GM12878 (cell line): ENCODE results near the gene AMHR2. TPM values are rescaled to one million over a fixed set of nuclear protein-coding genes. Genes with fewer than 3 reads are reported as not detected.

Experiments
- ATAC-seq: fragments of 200-7000 bp; cut with Tn5 transposase; 3 replicates; pipeline ENCODE4 v1.9.1; 2020; ENCODE audit warnings: mild to moderate bottlenecking, moderate library complexity
- BruUV-seq: library from RNA; stranded (reverse); fragments of 400-500 nt; replicated peaks from 2 replicates; lab custom pipeline; 2021; lab: Mats Ljungman, UMichigan
- CTCF ChIA-PET: fragments of 300-600 bp; sonication (Branson Sonifier 250); formaldehyde crosslinking; extraction: SDS; loops from one replicate; lab custom pipeline; 2021; ENCODE audit warnings: inconsistent platforms; lab: Yijun Ruan, JAX
- POLR2A ChIA-PET: fragments of 350-600 bp; formaldehyde crosslinking; extraction: SDS; loops from one replicate; lab custom pipeline; 2021; ENCODE audit warnings: inconsistent platforms; lab: Charles Lee
- RAD21 ChIA-PET: fragments of 300-600 bp; sonication (Branson Sonifier 250); formaldehyde crosslinking; loops from one replicate; lab custom pipeline; 2023; ENCODE audit warnings: antibody characterized with exemption; ENCODE audit not compliant: unreplicated experiment; lab: Charles Lee
- SMC1A ChIA-PET: fragments of 300-600 bp; sonication (Branson Sonifier 250); formaldehyde crosslinking; loops from one replicate; lab custom pipeline; 2023; ENCODE audit not compliant: unreplicated experiment, uncharacterized antibody; lab: Charles Lee
- DNase-seq: peaks from one replicate; pipeline ENCODE4 v3.0.0-alpha.2; 2011; ENCODE audit warnings: low read depth, low spot score
- FAIRE-seq: peaks from 3 replicates; lab custom pipeline; 2011; peaks lifted over from hg19 to GRCh38; lab: Jason Lieb, UNC
- H2AFZ ChIP-seq: 2 replicates; pipeline ENCODE4 v1.6.0; 2011; ENCODE audit warnings: low read depth, low read length, control low read depth; ENCODE audit not compliant: control insufficient read depth
- H3K27ac ChIP-seq: 2 replicates; pipeline ENCODE4 v1.5.1; 2011; ENCODE audit warnings: control low read depth; ENCODE audit not compliant: control insufficient read depth, insufficient read depth
- H3K27me3 ChIP-seq, 2 experiments: replicated peaks in 1 of 2; 2 replicates each; pipeline versions ENCODE4 v1.6.0 to v1.6.1; 2011; ENCODE audit warnings: low read length in 1 of 2; ENCODE audit not compliant: control insufficient read depth in 2 of 2, insufficient read depth in 2 of 2
- H3K36me3 ChIP-seq, 2 experiments: 2 replicates each; pipeline ENCODE4 v1.5.1; 2011; ENCODE audit warnings: low read length in 1 of 2; ENCODE audit not compliant: control insufficient read depth in 2 of 2, insufficient read depth in 2 of 2
- H3K4me1 ChIP-seq: 2 replicates; pipeline ENCODE4 v1.6.1; 2011; ENCODE audit warnings: mild to moderate bottlenecking, low read length, moderate library complexity, mixed read lengths; ENCODE audit not compliant: control insufficient read depth, insufficient read depth
- H3K4me2 ChIP-seq: 2 replicates; pipeline ENCODE4 v1.6.0; 2011; ENCODE audit warnings: control low read depth; ENCODE audit not compliant: control insufficient read depth, insufficient read depth
- H3K4me3 ChIP-seq: fragments of 200-600 bp; sonication (generic); 2 replicates; pipeline ENCODE4 v1.5.1; 2016
- H3K79me2 ChIP-seq: 2 replicates; pipeline ENCODE4 v1.6.0; 2011; ENCODE audit warnings: low read length; ENCODE audit not compliant: control insufficient read depth, insufficient read depth
- H3K9ac ChIP-seq: 2 replicates; pipeline ENCODE4 v1.8.0; 2011; ENCODE audit warnings: low read length, control low read depth, mixed read lengths; ENCODE audit not compliant: control insufficient read depth, insufficient read depth
- H3K9me3 ChIP-seq: replicated peaks from 3 replicates; pipeline ENCODE4 v1.5.1; 2011; ENCODE audit warnings: mild to moderate bottlenecking, low read length; ENCODE audit not compliant: control insufficient read depth, insufficient read depth
- H4K20me1 ChIP-seq: 2 replicates; pipeline ENCODE4 v1.6.0; 2011; ENCODE audit not compliant: control insufficient read depth, insufficient read depth
- BHLHE40 ChIP-seq, 2 experiments: fragments of 450-650 bp in 1 of 2; IDR thresholded peaks; 2 replicates each; pipeline ENCODE4 v1.6.1; 2011 to 2017; ENCODE audit warnings: low read depth in 2 of 2, borderline replicate concordance in 1 of 2, improper control_type of control experiment in 1 of 2, low read length in 1 of 2, mild to moderate bottlenecking in 1 of 2
- BRCA1 ChIP-seq: IDR thresholded peaks from 2 replicates; pipeline ENCODE4 v1.6.1; 2011; ENCODE audit warnings: low read depth, low read length, improper control_type of control experiment
- CHD2 ChIP-seq: IDR thresholded peaks from 2 replicates; pipeline ENCODE4 v1.6.1; 2011; ENCODE audit warnings: low read depth, low read length, improper control_type of control experiment, borderline replicate concordance
- CREB1 ChIP-seq: IDR thresholded peaks from 2 replicates; pipeline ENCODE4 v1.6.1; 2012; ENCODE audit warnings: low read depth, mild to moderate bottlenecking, inconsistent platforms
- HCFC1 ChIP-seq: fragments of 150-350 bp; IDR thresholded peaks from 2 replicates; pipeline ENCODE4 v1.6.1; 2014; ENCODE audit warnings: low read length
- LARP7 ChIP-seq: fragments of 450-650 bp; IDR thresholded peaks from 2 replicates; pipeline ENCODE4 v1.6.1; 2017; ENCODE audit warnings: mild to moderate bottlenecking
- MAX ChIP-seq: IDR thresholded peaks from 2 replicates; pipeline ENCODE4 v1.6.1; 2012; ENCODE audit warnings: low read depth, low read length, improper control_type of control experiment
- MTA2 ChIP-seq: fragments of 450-650 bp; IDR thresholded peaks from 2 replicates; pipeline ENCODE4 v1.6.1; 2016; ENCODE audit warnings: low read depth, mild to moderate bottlenecking, moderate library complexity
- MYB ChIP-seq: fragments of 150-350 bp; IDR thresholded peaks from 2 replicates; pipeline ENCODE4 v1.6.1; 2014; ENCODE audit warnings: mild to moderate bottlenecking, low read depth, low read length, borderline replicate concordance
- NKRF ChIP-seq: fragments of 450-650 bp; conservative IDR thresholded peaks from 2 replicates; pipeline ENCODE4 v1.6.1; 2017; ENCODE audit warnings: mild to moderate bottlenecking, moderate library complexity
- NR2C1 ChIP-seq: fragments of 450-650 bp; IDR thresholded peaks from 2 replicates; pipeline ENCODE4 v1.6.1; 2017; ENCODE audit warnings: antibody characterized with exemption, mild to moderate bottlenecking, moderate library complexity
- NR2F1 ChIP-seq: fragments of 450-650 bp; conservative IDR thresholded peaks from 2 replicates; pipeline ENCODE4 v1.6.1; 2017; ENCODE audit warnings: mild to moderate bottlenecking
- POLR2AphosphoS2 ChIP-seq: IDR thresholded peaks from 2 replicates; pipeline ENCODE4 v1.6.1; 2011; ENCODE audit warnings: low read depth, mild to moderate bottlenecking, low read length, improper control_type of control experiment, moderate library complexity
- SP1 ChIP-seq: IDR thresholded peaks from one replicate; pipeline ENCODE4 v1.6.1; 2011; ENCODE audit warnings: low read depth, low read length
- SREBF1 ChIP-seq: IDR thresholded peaks from 2 replicates; pipeline ENCODE4 v1.6.1; 2012; ENCODE audit warnings: mild to moderate bottlenecking, low read length
- TCF3 ChIP-seq: IDR thresholded peaks from 2 replicates; pipeline ENCODE4 v1.6.1; 2012; ENCODE audit warnings: low read depth, mild to moderate bottlenecking, low read length, borderline replicate concordance; ENCODE audit not compliant: insufficient read depth
- WGBS: methylation state at CpG from one replicate; pipeline ENCODE4 v1.1.6; 2016; ENCODE audit warnings: low lambda C conversion rate; ENCODE audit not compliant: insufficient replicate concordance, insufficient coverage; ENCODE audit errors: missing lambda C conversion rate; 5-methylcytosine and 5-hydroxymethylcytosine counted together
- in situ Hi-C: fragments of 300-500 bp; cut with MboI; formaldehyde crosslinking; loops from 9 replicates; pipeline ENCODE4 v1.14.3; 2018; ENCODE audit warnings: mixed read lengths
- intact Hi-C: fragments of 100-400 bp; cut with micrococcal nuclease; formaldehyde crosslinking; loops from one replicate; pipeline ENCODE4 v1.14.2; 2022; ENCODE audit not compliant: unreplicated experiment
- polyA plus RNA-seq, 11 experiments: library from polyadenylated mRNA; depleted of rRNA in 4 of 11; unstranded in 6 of 11; stranded (reverse) in 5 of 11; fragments of >200 nt; fragmentation: Nextera tagmentation in 4 of 11; fragmentation: Illumina TruSeq in 1 of 11; extraction: Ambion mirVana in 4 of 11; extraction: Trizol in 1 of 11; gene quantifications; 1 replicate in 1 of 11; 2 replicates in 10 of 11; pipeline versions ENCODE4 v1.2.1 to v1.2.3, GENCODE V29; 2011 to 2016; ENCODE audit warnings: inconsistent platforms in 2 of 11, missing spikeins in 2 of 11, low read depth in 1 of 11
- total RNA-seq, 4 experiments: library from RNA; depleted of rRNA in 3 of 4; stranded (reverse); fragments of >200 nt in 3 of 4; fragmentation: Illumina TruSeq in 1 of 4; extraction: Trizol in 1 of 4; gene quantifications; 2 replicates each; pipeline versions ENCODE4 v1.2.1 to v1.2.3, GENCODE V29; 2013 to 2021

AMHR2 gene
- total and polyA plus RNA-seq, 10 of the 15 experiments (the other 5 are each of a cell fraction or from before 2014, with no cell fraction given) = 0.06 TPM; not detected in 9

GRCh38 chr12:53380104-53380793 lies 43.4 kb upstream of the AMHR2 start, which contains the start of gene SP1:
Gene SP1, plus strand, starts transcription at chr12:53380176. Its CDS starts 116 bp downstream, at chr12:53380292.
- Histone ChIP-seq H3K27ac (peak within 1 kb of the TSS; percentile 89), H2AFZ (peak within 1 kb of the TSS; percentile 54), H3K4me2 (peak within 1 kb of the TSS; percentile 95), H3K9me3 (no peaks in the 10 kb centered on the region; the same call in 2 of the 3 replicates), H3K79me2 (peaks cover 34% of the 10 kb centered on the region), H3K27me3 (no peaks in the 10 kb centered on the region), H3K4me1 (peaks cover 25% of the 10 kb centered on the region), H3K36me3 (peaks cover 11% of the 10 kb centered on the region in 2 experiments; a peak in 3 of 4 replicates), H3K4me3 (peak within 1 kb of the TSS; percentile 68), H3K9ac (peak within 1 kb of the TSS; percentile 91), H4K20me1 (peaks cover 4% of the 10 kb centered on the region; the same call in 1 of the 2 replicates)
- intact Hi-C loops = loop anchor here (1.0 to 5.0 kb wide), 3 partner anchors 42 to 121 kb away; partner anchors contain the start of genes AMHR2, PCBP2 and TARBP2
- ChIA-PET RAD21 (interaction anchor here (0.6 to 6.4 kb wide), 17 partner anchors 25 to 326 kb away, joined by 3 to 91 read pairs (median 4); partner anchors contain the start of genes AAAS, ESPL1, PRR13 and TARBP2), CTCF (interaction anchor here (0.7 to 8.1 kb wide), 11 partner anchors 15 to 296 kb away, joined by 3 to 164 read pairs (median 7); partner anchors contain the start of genes AAAS and ATP5MC2), POLR2A (interaction anchor here (0.6 to 5.5 kb wide), 22 partner anchors 9 to 1118 kb away, joined by 3 to 37 read pairs (median 6); partner anchors contain the start of genes AAAS, ATF7, PRR13 and TARBP2), SMC1A (interaction anchor here (0.7 to 6.9 kb wide), 11 partner anchors 9 to 171 kb away, joined by 3 to 124 read pairs (median 6); partner anchors contain the start of genes AAAS and TARBP2)
- 4% methylated on average over 4 of the region's 71 CpGs for WGBS
- ATAC-seq (peak; percentile 66), DNase-seq (peak; percentile 62), FAIRE-seq (peak; percentile 79)
- in situ Hi-C loops = no loop called here
- BruUV-seq = no TSS peak
- TF ChIP-seq NKRF (0 out of 2 replicates have a peak, but pooled peaks have one; percentile 33), BRCA1 (0 out of 2 replicates have a peak, but pooled peaks have one; percentile 1), BHLHE40 (IDR thresholded peaks at IDR 0.05; ENCODE audit: borderline replicate concordance in 1 of 2, low read depth in 2 of 2, low read length in 1 of 2) (peak in 1 of 2 experiments; percentile 66; a peak in 2 of 4 replicates), POLR2AphosphoS2 (no peak), MAX (0 out of 2 replicates have a peak, but pooled peaks have one; percentile 25), CHD2 (peak; percentile 56; the same call in 1 of the 2 replicates), MYB (no peak), SREBF1 (peak; percentile 27; the same call in 1 of the 2 replicates), SP1 (peak; percentile 56), LARP7 (0 out of 2 replicates have a peak, but pooled peaks have one; percentile 53), MTA2 (no peak), HCFC1 (0 out of 2 replicates have a peak, but pooled peaks have one; percentile 19), NR2F1 (peak; percentile 46; the same call in 1 of the 2 replicates), CREB1 (no peak), TCF3 (peak; percentile 44; the same call in 1 of the 2 replicates), NR2C1 (peak; percentile 44; the same call in 1 of the 2 replicates)
